Aorta (tissue), 5 donors: Measurements from ENCODE around the gene TIE1. TPM values are rescaled to one million over a fixed set of nuclear protein-coding genes. Genes with fewer than 3 reads are reported as not detected.

Source experiments
- ATAC-seq: fragments of 200-7000 bp; cut with Tn5 transposase; one replicate; pipeline ENCODE4 v1.9.1; 2022; ENCODE audit warnings: moderate library complexity; ENCODE audit not compliant: low FRiP score
- DNase-seq, 2 donors: peaks; one replicate each; pipeline ENCODE4 v3.0.0-alpha.2; 2020
- H3K27ac ChIP-seq, 2 donors: one replicate each; pipeline ENCODE4 v1.5.1; 2013; ENCODE audit warnings: low read length in 2 of 2, mild to moderate bottlenecking in 2 of 2, moderate library complexity in 2 of 2, control low read depth in 1 of 2, inconsistent platforms in 1 of 2, low read depth in 1 of 2
- H3K27me3 ChIP-seq, 2 donors: one replicate each; pipeline ENCODE4 v1.6.1; 2013; ENCODE audit warnings: control low read depth in 1 of 2, low read length in 1 of 2, mild to moderate bottlenecking in 1 of 2, moderate library complexity in 1 of 2; ENCODE audit not compliant: insufficient read depth in 2 of 2, control insufficient read depth in 1 of 2
- H3K36me3 ChIP-seq, 2 donors: one replicate each; pipeline ENCODE4 v1.6.1; 2013; ENCODE audit warnings: control low read depth in 1 of 2, low read length in 1 of 2, mild to moderate bottlenecking in 1 of 2; ENCODE audit not compliant: insufficient read depth in 2 of 2, control insufficient read depth in 1 of 2
- H3K4me1 ChIP-seq, 2 donors: one replicate each; pipeline ENCODE4 v1.6.1; 2013; ENCODE audit warnings: low read length in 2 of 2, control low read depth in 1 of 2, mild to moderate bottlenecking in 1 of 2, moderate library complexity in 1 of 2; ENCODE audit not compliant: insufficient read depth in 2 of 2, control insufficient read depth in 1 of 2
- H3K4me3 ChIP-seq, 2 donors: one replicate each; pipeline ENCODE4 v1.5.1; 2013; ENCODE audit warnings: low read length in 2 of 2, control low read depth in 1 of 2, mild to moderate bottlenecking in 1 of 2
- H3K9me3 ChIP-seq: one replicate; pipeline ENCODE4 v1.6.1; 2013; ENCODE audit warnings: mild to moderate bottlenecking, low read length; ENCODE audit not compliant: control insufficient read depth
- WGBS, 2 donors: extraction: QIAGEN DNeasy Blood & Tissue Kit; methylation state at CpG; one replicate each; pipeline ENCODE4 v1.1.7; 2013; 5-methylcytosine and 5-hydroxymethylcytosine counted together
- intact Hi-C, 2 donors: fragments of 100-400 bp; cut with DNase I; formaldehyde crosslinking; loops; one replicate each; pipeline versions ENCODE4 v1.14.2 to v1.15.0; 2022
- polyA plus RNA-seq, 2 donors: library from polyadenylated mRNA; stranded (reverse); fragments of 200-250 nt; gene quantifications; one replicate each; pipeline ENCODE4 v1.2.3, GENCODE V29; 2013
- total RNA-seq, 2 donors: library from RNA; stranded (reverse); fragmentation: NEBNext Ultra II Directional; extraction: Animal tissue kit (Norgen Biotek cat#: 25700); gene quantifications; one replicate each; pipeline ENCODE4 v1.2.1, GENCODE V29; 2021
- donor health status: healthy with polysubstance abuse.
- donor health status: Bipolar disorder and iron deficiency.
- donor health status: DM: no; HTN: no; CAD: no.
- donor health status: DM: no; HTN: no; CAD: no.
- donor health status: DM: yes; HTN: yes; CAD: no.

The TIE1 gene
- total and polyA plus RNA-seq, 4 donors = 4.0 to 65.3 (median 22.6) TPM

GRCh38 chr1:43354471-43354870 lies 53.7 kb downstream of the TIE1 start:
- DNase-seq = no peak
- H3K9me3 ChIP-seq = no peaks in the 10 kb centered on the region
- H3K27ac ChIP-seq = no peak overlapping the region
- intact Hi-C loops = no loop called here
- H3K4me1 ChIP-seq = no peaks in the 10 kb centered on the region
- no peak for ATAC-seq
- no peaks in the 10 kb centered on the region for H3K36me3 ChIP-seq
- no peaks in the 10 kb centered on the region for H3K27me3 ChIP-seq
- WGBS, 2 donors = 79 to 84% methylated on average over 2 of the region's 2 CpGs
- no peak overlapping the region for H3K4me3 ChIP-seq

- no peak for ATAC-seq
These were observed 54.2 kb downstream of the TIE1 start for GRCh38 chr1:43354936-43355335.

GRCh38 chr1:43357251-43357650 lies 56.5 kb downstream of the TIE1 start:
- Histone ChIP-seq H3K27ac (no peak overlapping the region), H3K4me3 (no peak overlapping the region), H3K9me3 (no peaks in the 10 kb centered on the region), H3K36me3 (no peaks in the 10 kb centered on the region), H3K27me3 (no peaks in the 10 kb centered on the region), H3K4me1 (no peaks in the 10 kb centered on the region)
- 91 to 97% methylated on average over 4 of the region's 4 CpGs for WGBS, 2 donors
- ATAC-seq (no peak), DNase-seq (no peak)
- intact Hi-C loops = no loop called here

More at GRCh38 chr1:43354936-43355335, 54.2 kb downstream of the TIE1 start:
- intact Hi-C loops = no loop called here
- H3K27me3 ChIP-seq = no peaks in the 10 kb centered on the region
- no peak overlapping the region for H3K27ac ChIP-seq
- H3K4me3 ChIP-seq = no peak overlapping the region
- WGBS, 2 donors = 94 to 96% methylated on average over 2 of the region's 2 CpGs
- no peaks in the 10 kb centered on the region for H3K36me3 ChIP-seq
- DNase-seq = no peak
- H3K9me3 ChIP-seq = no peaks in the 10 kb centered on the region
- H3K4me1 ChIP-seq = no peaks in the 10 kb centered on the region

- 1% methylated on average over 33 of the region's 33 CpGs for WGBS, 2 donors
- intact Hi-C loops = no loop called here
These were observed 57.5 kb downstream of the TIE1 start for GRCh38 chr1:43358121-43358745.

GRCh38 chr1:43358746-43359693 lies 58.2 kb downstream of the TIE1 start, which contains the start of gene CDC20:
Gene CDC20 (plus strand): TSS chr1:43358981. CDS start chr1:43359216, 235 bp downstream.
- H3K36me3 ChIP-seq = peaks cover 0 to 4% of the 10 kb centered on the region in 2 donors
- WGBS, 2 donors = 1 to 2% methylated on average over 57 to 59 of the region's 59 CpGs
- peak; percentile 99 to 100 for DNase-seq
- no peaks in the 10 kb centered on the region for H3K27me3 ChIP-seq
- no peaks in the 10 kb centered on the region for H3K9me3 ChIP-seq
- intact Hi-C loops = no loop called here
- peak within 1 kb of the TSS; percentile 38 to 58 for H3K27ac ChIP-seq
- ATAC-seq = peak; percentile 100
- H3K4me1 ChIP-seq = no peaks in the 10 kb centered on the region
- peak within 1 kb of the TSS; percentile 22 to 60 for H3K4me3 ChIP-seq

More at GRCh38 chr1:43358121-43358745, 57.5 kb downstream of the TIE1 start:
- no peak for DNase-seq
- Histone ChIP-seq H3K27ac (peak overlapping the region; percentile 38 to 58), H3K4me3 (peak overlapping the region; percentile 22 to 60), H3K9me3 (no peaks in the 10 kb centered on the region), H3K36me3 (no peaks in the 10 kb centered on the region), H3K4me1 (no peaks in the 10 kb centered on the region), H3K27me3 (no peaks in the 10 kb centered on the region)
- ATAC-seq = no peak

- DNase-seq (no peak), ATAC-seq (no peak)
- Histone ChIP-seq H3K4me3 (no peak overlapping the region), H3K27me3 (no peaks in the 10 kb centered on the region), H3K27ac (no peak overlapping the region), H3K9me3 (no peaks in the 10 kb centered on the region), H3K4me1 (no peaks in the 10 kb centered on the region), H3K36me3 (peaks cover 0 to 8% of the 10 kb centered on the region in 2 donors)
- 39 to 40% methylated on average over 11 of the region's 11 CpGs for WGBS, 2 donors
- intact Hi-C loops = no loop called here
These were observed 58.9 kb downstream of the TIE1 start for GRCh38 chr1:43359696-43360095.

- Histone ChIP-seq H3K4me1 (no peaks in the 10 kb centered on the region), H3K27me3 (no peaks in the 10 kb centered on the region), H3K4me3 (no peak overlapping the region), H3K9me3 (no peaks in the 10 kb centered on the region), H3K27ac (no peak overlapping the region), H3K36me3 (peaks cover 0 to 8% of the 10 kb centered on the region in 2 donors)
- DNase-seq (no peak), ATAC-seq (no peak)
- intact Hi-C loops = no loop called here
- 62 to 66% methylated on average over 4 of the region's 4 CpGs for WGBS, 2 donors
These were observed 59.8 kb downstream of the TIE1 start for GRCh38 chr1:43360616-43361015.

GRCh38 chr1:43363283-43363934 lies 62.6 kb downstream of the TIE1 start:
- no peaks in the 10 kb centered on the region for H3K27me3 ChIP-seq
- H3K9me3 ChIP-seq = no peaks in the 10 kb centered on the region
- DNase-seq (no peak), ATAC-seq (no peak)
- no peaks in the 10 kb centered on the region for H3K4me1 ChIP-seq
- 74 to 77% methylated on average over 9 of the region's 9 CpGs for WGBS, 2 donors
- no peak overlapping the region for H3K27ac ChIP-seq
- peaks cover 0 to 8% of the 10 kb centered on the region in 2 donors for H3K36me3 ChIP-seq
- no peak overlapping the region for H3K4me3 ChIP-seq
- intact Hi-C loops = no loop called here
